GM21825 (cell line): ENCODE data around the gene MT1B.

Experiments used
- ATAC-seq: cut with Tn5 transposase; IDR thresholded peaks from one replicate; pipeline ENCODE4 v1.9.1; 2021; ENCODE audit warnings: mild to moderate bottlenecking, moderate library complexity; ENCODE audit not compliant: unreplicated experiment

Gene MT1B

GRCh38 chr16:56636616-56637413 lies 14.9 kb upstream of the MT1B start:
- ATAC-seq, result no peak

DNA sequence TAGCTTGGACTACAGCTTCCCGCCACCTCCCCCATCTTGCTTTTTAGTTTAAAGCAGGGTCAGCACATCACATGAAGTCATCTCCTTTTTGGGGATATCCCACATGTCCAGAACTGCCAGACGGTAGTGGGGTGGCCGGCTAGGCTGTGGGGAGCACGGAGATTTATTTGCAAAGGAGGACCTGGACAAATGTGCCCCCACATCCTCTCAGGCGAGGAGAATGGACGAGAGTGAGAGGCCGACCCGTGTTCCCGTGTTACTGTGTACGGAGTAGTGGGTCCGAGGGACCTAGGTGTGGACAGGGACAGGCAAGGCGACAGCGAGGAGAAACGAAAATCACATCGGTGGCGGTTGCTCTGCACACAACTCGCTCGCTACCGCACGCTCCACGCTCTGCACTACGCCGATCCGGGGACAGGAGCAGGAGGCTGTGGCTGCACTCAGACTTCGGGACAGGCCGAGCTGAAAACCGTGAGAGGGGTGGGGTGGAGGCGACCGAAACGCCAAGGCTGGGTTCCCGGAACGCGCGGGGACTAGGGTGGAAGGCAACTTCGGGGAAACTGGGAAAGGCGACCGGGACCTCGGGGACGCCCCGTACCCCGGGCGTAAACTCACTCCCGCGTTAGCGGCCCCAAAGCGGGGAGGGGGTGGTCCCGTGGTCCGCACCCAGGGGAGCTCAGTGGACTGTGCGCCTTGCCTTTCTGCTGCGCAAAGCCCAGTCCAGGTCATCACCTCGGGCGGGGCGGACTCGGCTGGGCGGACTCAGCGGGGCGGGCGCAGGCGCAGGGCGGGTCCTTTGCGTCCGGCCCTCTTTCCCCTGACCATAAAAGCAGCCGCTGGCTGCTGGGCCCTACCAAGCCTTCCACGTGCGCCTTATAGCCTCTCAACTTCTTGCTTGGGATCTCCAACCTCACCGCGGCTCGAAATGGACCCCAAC lies 13.6 kb upstream of the MT1B start, which contains the start of gene MT1A:
TSS of gene MT1A (plus strand) at position 853 of the 937 bp plus-strand sequence. CDS start at position 926, 73 bp downstream.
- no peak for ATAC-seq

- no peak for ATAC-seq
Observed at GRCh38 chr16:56639045-56639444, 12.6 kb upstream of the MT1B start.

DNA sequence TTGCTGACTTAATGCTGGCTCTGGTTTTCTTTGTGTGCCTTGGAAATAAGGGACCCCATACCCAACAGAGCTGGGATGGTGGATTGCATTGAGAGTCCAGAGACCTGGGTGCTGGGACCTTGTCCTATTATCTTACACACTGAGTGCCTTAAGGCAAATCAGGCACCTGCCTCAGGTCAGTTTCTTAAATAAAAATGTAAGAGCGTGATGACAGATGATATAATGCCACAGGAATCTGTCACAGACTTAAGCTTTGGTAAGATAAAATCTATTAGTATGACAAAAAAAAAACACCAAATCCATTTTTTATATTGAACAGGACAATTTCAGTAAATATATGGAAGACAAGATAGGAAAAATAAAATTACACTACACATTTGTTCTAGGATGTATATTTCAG lies 11.6 kb upstream of the MT1B start:
- ATAC-seq, result no peak

GRCh38 chr16:56641166-56641565 lies 10.5 kb upstream of the MT1B start:
- ATAC-seq, result no peak

- ATAC-seq, result no peak
Observed at GRCh38 chr16:56643080-56643778, 8.5 kb upstream of the MT1B start.

DNA sequence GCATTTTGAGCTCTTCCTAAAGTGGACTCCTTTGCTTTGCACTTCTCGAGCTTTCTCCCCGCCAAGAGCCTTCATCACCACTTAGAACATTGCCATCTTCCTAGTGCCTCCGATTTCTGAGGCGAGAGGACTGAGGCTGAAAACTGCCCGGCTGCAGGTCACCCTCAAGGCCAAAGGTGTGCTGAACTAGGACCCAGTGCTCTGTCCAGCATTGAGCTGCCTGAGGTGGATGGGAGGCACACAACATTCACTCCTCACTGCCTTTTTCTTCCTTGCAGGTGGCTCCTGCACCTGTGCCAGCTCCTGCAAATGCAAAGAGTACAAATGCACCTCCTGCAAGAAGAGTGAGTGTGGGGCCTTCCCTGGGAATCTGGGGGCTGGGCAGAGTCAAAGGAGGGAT lies 7.9 kb upstream of the MT1B start:
- ATAC-seq, result no peak

DNA sequence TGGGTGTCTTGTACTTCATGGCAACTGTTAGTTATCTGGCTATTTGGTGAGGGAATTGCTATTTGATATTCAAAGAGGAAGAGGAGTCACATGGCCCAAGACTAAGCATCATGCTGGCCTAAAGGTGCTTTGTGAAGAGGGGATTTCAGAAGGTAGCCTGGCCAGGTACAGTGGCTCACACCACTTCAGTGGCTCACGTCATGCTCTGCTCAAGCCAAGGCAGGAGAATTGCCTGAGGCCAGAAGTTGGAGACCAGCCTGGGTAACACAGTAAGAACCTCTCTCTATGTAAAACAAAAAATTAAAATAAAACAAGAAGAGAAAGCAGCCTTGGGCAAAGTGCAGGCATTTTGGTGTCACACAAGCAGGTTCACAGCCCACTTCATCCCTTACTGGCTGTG lies 6.4 kb upstream of the MT1B start:
- ATAC-seq, result no peak

DNA sequence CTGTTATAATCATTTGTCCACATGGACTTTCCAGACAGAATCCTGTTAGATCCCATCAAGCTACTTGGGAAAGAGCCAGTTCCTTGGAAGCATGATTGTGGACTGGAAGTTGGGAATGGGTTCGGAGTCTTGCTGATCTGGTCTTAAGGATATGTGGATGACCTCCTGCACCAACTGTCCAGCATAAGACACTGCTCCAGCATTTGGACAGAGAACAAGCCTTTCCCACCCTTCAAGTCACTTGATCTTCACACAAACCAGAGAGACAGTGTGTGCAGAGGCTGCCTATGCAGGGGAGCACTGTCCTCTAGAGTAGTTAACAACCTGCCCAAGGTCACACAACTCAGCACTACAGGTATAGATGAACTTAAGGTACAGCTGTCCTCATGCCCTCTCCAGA lies 5.8 kb upstream of the MT1B start:
- no peak for ATAC-seq

GRCh38 chr16:56647641-56648431 lies 3.9 kb upstream of the MT1B start:
- ATAC-seq, result no peak

- ATAC-seq, result no peak
Observed at GRCh38 chr16:56649271-56649670, 2.4 kb upstream of the MT1B start.

GRCh38 chr16:56649820-56650219 lies 1.9 kb upstream of the MT1B start:
- ATAC-seq, result no peak

DNA sequence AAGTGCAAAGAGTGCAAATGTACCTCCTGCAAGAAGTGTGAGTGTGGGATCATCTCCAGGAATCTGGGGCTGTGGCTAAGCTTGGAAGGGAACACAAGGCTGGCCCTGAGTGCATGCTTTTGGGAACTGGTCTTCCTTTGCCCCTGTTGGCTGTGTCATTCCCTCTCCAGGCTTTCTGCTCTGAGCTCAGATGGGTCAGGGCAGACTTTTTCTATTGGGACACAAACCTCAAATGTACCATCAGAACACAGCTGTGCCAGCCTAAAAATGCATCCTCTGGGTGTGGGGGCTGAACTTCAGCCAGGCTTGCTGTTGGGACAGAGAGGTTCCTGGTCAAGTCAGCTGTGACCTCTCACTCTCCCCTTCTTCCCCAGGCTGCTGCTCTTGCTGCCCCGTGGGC lies 914 bp downstream of the MT1B start:
- ATAC-seq, result no peak

GRCh38 chr16:56653218-56653617 lies 1.5 kb downstream of the MT1B start:
- no peak for ATAC-seq

DNA sequence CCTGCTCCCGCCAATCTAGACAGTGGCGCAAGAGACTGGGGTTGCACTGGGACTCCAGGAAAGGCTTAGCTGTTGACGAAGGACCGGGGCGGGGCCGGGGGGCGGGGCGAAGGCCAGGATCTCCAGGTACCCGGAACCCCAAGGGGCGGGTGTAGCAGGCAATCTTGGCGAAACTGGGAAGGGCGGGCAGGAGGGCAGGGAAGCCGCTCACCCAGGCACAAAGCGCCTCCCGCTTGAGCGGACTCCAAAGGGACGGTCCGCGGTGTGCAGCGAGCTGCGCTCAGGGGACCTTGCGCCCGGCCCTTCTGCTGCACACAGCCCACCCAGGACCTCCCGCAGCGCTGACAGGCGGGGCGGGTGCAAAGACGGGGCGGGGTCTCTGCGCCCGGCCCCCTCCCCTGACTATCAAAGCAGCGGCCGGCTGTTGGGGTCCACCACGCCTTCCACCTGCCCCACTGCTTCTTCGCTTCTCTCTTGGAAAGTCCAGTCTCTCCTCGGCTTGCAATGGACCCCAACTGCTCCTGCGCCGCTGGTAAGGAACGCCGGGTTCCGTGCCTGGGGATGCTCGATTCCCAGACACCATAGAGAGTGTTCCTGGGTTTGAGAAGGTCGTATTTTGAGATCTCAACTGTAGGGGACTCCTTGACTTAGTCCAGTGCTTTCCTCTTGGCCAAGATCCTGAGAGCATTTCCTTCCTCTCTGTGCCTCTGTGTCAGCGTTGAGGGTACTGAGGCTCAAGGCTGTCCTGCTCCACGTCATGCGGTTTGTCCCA lies 6.1 kb downstream of the MT1B start, which contains the start of gene MT1F:
TSS of gene MT1F (plus strand) at position 405 of the 772 bp plus-strand sequence. CDS start at position 505, 100 bp downstream.
- no peak for ATAC-seq

GRCh38 chr16:56658327-56658875 lies 6.7 kb downstream of the MT1B start:
- no peak for ATAC-seq

GRCh38 chr16:56662357-56663354 lies 11.0 kb downstream of the MT1B start:
- ATAC-seq, result no peak

DNA sequence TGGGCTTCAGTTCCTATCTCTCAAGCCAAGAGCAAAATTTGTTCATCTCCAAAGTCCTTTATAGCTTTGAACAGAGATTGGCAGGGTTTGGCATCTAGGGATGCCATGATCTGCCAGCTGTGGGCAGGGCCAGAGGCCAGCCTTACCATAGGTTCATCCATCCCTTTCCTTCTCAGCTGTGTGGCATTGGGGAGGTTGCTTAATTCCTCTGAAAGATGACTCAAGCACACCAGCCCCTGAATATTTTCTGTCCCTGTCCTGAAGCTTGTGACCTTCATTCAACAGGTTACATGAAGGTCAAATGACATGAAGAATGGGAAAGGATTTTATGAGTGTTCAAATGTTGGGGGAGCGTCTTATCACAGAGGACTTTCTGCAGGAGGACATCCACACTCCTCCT lies 12.8 kb downstream of the MT1B start:
- no peak for ATAC-seq
